AG04450 (cell line): Measurements from ENCODE around the gene PAPPA. TPM values are rescaled to one million over a fixed set of nuclear protein-coding genes. Genes with fewer than 3 reads are reported as not detected.

Experiments
- CTCF ChIA-PET: fragments of 300-600, 350-600 bp; formaldehyde crosslinking; extraction: SDS; loops from one replicate; lab custom pipeline; 2022; ENCODE audit warnings: antibody characterized with exemption, inconsistent platforms; lab: Charles Lee
- POLR2A ChIA-PET: fragments of 350-600 bp; formaldehyde crosslinking; extraction: SDS; loops from one replicate; lab custom pipeline; 2021; ENCODE audit warnings: antibody characterized with exemption, inconsistent platforms; lab: Yijun Ruan, JAX
- DNase-seq: peaks from one replicate; pipeline ENCODE4 v3.0.0-alpha.2; 2011; ENCODE audit warnings: low read depth, low spot score
- H3K27ac ChIP-seq: one replicate; pipeline ENCODE4 v1.5.1; 2012; ENCODE audit warnings: low read depth, low read length, control low read depth
- H3K27me3 ChIP-seq: one replicate; pipeline ENCODE4 v1.6.0; 2012; ENCODE audit warnings: low read length; ENCODE audit not compliant: control insufficient read depth, insufficient read depth
- H3K4me3 ChIP-seq: 2 replicates; pipeline ENCODE4 v1.5.1; 2011; ENCODE audit warnings: mild to moderate bottlenecking, low read depth, low read length, control low read depth
- H3K9me3 ChIP-seq: 2 replicates; pipeline ENCODE4 v1.5.1; 2012; ENCODE audit warnings: low read length; ENCODE audit not compliant: control insufficient read depth, insufficient read depth
- polyA plus RNA-seq: library from polyadenylated mRNA; depleted of rRNA; stranded (reverse); fragments of >200 nt; gene quantifications from 2 replicates; pipeline ENCODE4 v1.2.3, GENCODE V29; 2011
- TF ChIP-seq, protein P1 (sequence below): IDR thresholded peaks from 2 replicates; pipeline ENCODE4 v1.5.1; 2011; ENCODE audit warnings: low read depth, low read length, control low read depth, inconsistent platforms

Gene PAPPA
- polyA plus RNA-seq, 1 experiment = 65.0 TPM

DNA sequence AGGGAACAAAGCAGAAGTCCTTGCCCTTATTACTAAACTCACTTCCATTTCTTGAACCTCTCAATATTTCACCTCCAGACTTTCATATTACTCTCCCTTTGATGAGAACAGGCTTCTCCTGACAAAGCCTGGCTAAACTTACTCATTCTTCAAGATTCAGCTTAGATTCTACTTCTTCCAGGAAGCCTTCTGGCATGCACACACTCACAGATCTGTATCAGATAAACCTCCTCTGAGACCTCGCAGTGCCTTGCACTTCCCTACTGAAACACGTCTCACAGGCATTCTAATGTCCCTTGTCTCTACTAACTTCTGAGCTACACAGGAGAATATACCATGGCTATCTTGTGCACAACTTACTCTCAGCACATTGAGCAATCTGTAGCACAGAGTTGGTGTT, 16.6 kb upstream of the PAPPA start:
- Histone ChIP-seq H3K4me3 (no peak overlapping the region), H3K27me3 (no peaks in the 10 kb centered on the region), H3K9me3 (no peaks in the 10 kb centered on the region), H3K27ac (no peak overlapping the region)
- no peak for DNase-seq
- ChIA-PET CTCF (no interaction called here), POLR2A (no interaction called here)
- TF ChIP-seq, protein P1, sequence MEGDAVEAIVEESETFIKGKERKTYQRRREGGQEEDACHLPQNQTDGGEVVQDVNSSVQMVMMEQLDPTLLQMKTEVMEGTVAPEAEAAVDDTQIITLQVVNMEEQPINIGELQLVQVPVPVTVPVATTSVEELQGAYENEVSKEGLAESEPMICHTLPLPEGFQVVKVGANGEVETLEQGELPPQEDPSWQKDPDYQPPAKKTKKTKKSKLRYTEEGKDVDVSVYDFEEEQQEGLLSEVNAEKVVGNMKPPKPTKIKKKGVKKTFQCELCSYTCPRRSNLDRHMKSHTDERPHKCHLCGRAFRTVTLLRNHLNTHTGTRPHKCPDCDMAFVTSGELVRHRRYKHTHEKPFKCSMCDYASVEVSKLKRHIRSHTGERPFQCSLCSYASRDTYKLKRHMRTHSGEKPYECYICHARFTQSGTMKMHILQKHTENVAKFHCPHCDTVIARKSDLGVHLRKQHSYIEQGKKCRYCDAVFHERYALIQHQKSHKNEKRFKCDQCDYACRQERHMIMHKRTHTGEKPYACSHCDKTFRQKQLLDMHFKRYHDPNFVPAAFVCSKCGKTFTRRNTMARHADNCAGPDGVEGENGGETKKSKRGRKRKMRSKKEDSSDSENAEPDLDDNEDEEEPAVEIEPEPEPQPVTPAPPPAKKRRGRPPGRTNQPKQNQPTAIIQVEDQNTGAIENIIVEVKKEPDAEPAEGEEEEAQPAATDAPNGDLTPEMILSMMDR = no peak

DNA sequence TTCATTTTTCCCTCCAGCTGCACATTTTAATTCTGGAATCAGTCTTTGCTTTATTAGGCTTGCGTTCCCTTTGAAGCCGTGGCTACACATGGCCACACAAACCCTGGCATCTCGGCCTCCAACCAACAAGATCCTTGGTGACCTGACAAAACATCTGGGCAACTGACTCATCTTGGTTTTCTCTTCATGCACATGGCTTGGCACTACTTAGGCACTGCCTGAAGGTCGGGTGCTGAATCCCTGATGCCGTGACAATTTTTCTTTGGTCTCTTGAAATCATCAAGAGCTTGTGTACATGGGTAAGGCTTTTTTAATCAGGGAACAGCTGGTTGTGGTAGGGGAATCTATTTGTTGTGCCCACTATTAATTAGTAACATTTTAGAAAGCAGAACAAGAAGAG, 16.0 kb upstream of the PAPPA start:
- TF ChIP-seq, protein P1 = no peak
- H3K9me3 ChIP-seq = no peaks in the 10 kb centered on the region
- no peak overlapping the region for H3K4me3 ChIP-seq
- no peak overlapping the region for H3K27ac ChIP-seq
- H3K27me3 ChIP-seq = no peaks in the 10 kb centered on the region
- CTCF ChIA-PET = no interaction called here
- DNase-seq = no peak
- POLR2A ChIA-PET = no interaction called here

DNA sequence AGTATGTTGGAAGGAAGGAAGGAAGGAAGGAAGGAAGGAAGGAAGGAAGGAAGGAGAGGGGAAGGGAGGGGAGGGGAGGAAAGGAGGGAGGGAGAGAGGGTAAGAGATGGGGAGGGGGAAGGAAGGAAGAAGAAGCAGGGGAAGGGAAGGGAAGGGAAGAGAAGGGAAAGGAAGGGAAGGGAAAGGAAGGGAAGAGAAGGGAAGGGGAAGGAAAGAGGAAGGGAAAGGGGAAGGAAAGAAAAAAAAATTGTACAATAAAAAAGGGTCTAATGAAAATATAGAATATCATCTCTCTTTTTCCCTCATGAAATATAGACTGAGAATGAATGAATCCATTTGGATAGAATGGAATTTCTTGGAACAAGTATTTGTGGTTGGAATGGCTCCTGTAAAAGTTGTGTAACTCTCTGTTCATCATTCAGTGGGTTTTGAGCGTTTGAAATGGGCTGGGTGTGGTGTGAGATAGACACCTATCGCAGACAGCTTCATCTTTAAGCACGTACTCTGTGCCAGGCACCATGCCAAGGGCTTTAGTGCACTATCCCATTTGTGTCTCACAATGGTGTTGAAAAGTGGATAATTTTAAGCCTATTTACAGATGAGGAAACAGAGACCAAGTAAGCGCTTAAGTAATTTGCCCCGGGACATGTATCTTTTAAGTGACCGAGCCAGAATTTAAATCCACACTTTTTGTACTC, 11.6 kb upstream of the PAPPA start:
- POLR2A ChIA-PET = no interaction called here
- CTCF ChIA-PET = no interaction called here
- H3K27ac ChIP-seq = no peak overlapping the region
- TF ChIP-seq, protein P1 = no peak
- H3K4me3 ChIP-seq = no peak overlapping the region
- no peak for DNase-seq
- H3K27me3 ChIP-seq = no peaks in the 10 kb centered on the region
- no peaks in the 10 kb centered on the region for H3K9me3 ChIP-seq

DNA sequence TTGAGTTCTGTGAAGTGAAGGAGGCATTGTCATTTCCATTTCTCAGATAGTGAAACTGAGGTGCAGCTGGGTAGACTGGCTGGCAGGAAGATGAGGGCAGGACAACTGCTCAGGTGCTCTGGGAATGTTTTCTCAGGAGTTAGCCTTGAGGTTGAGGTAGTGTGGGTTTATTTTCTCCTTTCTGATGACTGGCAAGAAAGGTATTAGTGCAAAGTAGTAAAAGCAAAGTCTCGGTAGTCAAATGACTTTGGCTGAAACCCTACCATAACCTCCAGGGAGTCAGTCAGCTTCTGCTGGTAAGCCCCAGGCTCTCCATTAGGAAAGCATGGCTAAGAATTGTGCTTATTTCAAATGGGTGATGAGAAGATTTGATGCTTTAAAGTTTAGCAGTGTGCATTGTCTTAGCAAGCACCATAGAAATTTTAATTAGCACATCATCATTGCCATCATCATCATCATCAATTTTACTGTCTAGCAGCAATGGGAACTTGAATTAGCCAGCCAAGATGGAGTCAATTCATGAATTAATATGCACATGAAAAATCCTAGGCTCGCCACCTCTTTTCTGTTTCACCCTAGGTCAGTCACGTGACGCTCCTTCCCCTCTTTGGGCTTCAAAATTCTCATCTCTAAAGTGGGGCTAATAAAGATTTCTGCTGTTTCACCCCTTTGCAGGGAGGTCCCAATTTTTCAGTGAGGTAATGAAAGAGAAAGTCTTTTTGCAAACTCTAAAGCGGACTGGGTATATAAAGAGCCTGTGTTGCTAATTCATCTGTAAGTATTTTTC, 10.7 kb upstream of the PAPPA start:
- Histone ChIP-seq H3K4me3 (no peak overlapping the region), H3K9me3 (no peaks in the 10 kb centered on the region), H3K27me3 (no peaks in the 10 kb centered on the region), H3K27ac (no peak overlapping the region)
- DNase-seq = no peak
- TF ChIP-seq, protein P1 = no peak
- CTCF ChIA-PET = interaction anchor here (1.3 kb wide), 1 partner anchor 9 kb away, joined by 7 read pairs; no protein-coding TSS in a partner anchor
- POLR2A ChIA-PET = no interaction called here

DNA sequence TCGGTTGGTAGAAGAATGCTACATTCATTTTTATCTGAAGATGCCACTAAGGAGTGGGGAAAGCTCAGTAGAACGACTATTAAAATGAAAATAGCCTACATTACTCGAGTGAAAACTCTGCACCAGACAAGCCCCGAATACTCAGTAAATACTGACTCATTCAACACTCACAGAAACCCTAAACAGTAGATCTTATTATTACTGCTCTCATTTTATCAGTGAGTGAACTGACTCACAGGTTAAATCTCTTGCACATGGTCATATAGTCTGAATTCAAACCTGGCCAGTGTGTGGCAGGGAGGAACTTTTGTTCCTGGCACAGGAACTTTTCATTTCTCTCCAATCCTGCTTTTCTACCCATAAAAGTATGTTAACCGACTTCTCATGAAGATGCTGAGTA, 9.6 kb upstream of the PAPPA start:
- no peaks in the 10 kb centered on the region for H3K9me3 ChIP-seq

More for the DNA sequence above, 9.6 kb upstream of the PAPPA start:
- Histone ChIP-seq H3K27ac (no peak overlapping the region), H3K27me3 (no peaks in the 10 kb centered on the region), H3K4me3 (no peak overlapping the region)
- ChIA-PET POLR2A (no interaction called here), CTCF (interaction anchor here (1.3 kb wide), 1 partner anchor 8 kb away, joined by 7 read pairs; no protein-coding TSS in a partner anchor)
- TF ChIP-seq, protein P1 = no peak
- no peak for DNase-seq
